GM04504 (cell line): ENCODE results near the gene UTP4.
"Not testable (repeated sequence)": the region's sequence is repeated elsewhere in the genome, so short reads cannot be mapped to it uniquely, and the experiment has no call there.

Experiments used
- DNase-seq: peaks from one replicate; pipeline ENCODE4 v3.0.0-alpha.2; 2012; ENCODE audit warnings: low read depth

The UTP4 gene

DNA sequence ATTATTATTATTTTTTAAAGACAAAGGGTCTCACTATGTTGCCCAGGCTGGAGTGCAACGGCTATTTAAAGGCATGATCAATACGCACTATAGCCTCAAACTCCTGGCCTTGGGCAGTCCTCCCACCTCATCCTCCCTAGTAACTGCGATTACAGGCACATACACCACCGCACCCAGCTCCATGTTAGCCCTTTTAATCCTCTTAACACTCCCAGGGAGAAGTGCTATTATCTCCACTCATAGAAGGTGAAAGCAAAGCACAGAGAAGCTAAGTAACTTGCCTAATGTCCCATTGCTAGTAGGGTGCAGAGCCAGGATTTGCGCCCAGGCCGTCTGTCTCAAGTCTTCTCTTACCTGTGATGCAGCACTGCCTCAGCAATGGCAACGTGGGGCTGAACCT is 22.0 kb upstream of the UTP4 start:
- DNase-seq, result no peak

DNA sequence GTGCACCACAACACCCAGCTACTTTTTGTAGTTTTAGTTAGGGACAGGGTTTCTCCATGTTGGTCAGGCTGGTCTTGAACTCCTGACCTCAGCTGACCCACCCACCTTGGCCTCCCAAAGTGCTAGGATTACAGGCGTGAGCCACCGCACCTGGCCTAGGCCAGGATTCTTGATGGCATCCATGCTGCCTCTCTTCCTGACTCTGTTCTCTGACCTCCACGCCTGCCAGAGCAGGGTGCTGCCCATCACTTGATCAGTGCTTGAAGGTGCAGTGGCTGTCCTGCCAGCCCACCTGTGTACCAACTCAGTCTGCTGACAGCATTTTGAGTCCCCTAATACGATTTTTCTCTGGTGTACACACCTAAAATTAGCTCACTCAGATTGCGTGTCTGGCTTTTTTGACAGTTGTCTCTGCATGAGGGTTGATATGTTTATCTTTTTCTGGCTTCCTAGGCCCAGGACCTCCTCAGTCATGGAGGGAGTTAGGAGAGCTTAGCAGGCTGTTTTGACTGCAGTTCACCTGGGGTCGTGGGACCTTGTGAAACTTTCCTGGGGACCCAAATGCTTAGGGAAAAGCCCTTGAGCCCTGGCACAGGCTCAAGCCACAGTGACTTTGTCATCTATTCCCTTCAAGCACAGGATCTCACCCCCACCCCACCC is 21.1 kb upstream of the UTP4 start:
- DNase-seq, result no peak

DNA sequence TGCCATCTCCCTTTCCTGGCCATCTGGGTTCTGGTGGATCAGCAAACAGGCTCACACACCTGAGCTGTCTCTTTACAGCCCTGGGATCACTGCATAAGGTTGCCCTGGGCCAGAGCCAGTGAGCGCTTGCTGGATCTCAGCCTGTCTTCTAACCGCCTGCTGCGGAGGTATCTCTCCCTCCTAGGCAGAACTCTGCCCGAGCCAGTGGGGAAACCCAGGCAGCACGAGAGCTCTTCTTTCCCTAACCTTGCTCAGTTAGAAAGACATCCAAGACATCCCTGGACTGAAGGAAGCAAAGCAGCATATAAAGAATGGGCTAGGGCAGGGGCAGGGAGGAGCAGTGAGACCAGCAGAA is 20.6 kb upstream of the UTP4 start:
- no peak for DNase-seq

DNA sequence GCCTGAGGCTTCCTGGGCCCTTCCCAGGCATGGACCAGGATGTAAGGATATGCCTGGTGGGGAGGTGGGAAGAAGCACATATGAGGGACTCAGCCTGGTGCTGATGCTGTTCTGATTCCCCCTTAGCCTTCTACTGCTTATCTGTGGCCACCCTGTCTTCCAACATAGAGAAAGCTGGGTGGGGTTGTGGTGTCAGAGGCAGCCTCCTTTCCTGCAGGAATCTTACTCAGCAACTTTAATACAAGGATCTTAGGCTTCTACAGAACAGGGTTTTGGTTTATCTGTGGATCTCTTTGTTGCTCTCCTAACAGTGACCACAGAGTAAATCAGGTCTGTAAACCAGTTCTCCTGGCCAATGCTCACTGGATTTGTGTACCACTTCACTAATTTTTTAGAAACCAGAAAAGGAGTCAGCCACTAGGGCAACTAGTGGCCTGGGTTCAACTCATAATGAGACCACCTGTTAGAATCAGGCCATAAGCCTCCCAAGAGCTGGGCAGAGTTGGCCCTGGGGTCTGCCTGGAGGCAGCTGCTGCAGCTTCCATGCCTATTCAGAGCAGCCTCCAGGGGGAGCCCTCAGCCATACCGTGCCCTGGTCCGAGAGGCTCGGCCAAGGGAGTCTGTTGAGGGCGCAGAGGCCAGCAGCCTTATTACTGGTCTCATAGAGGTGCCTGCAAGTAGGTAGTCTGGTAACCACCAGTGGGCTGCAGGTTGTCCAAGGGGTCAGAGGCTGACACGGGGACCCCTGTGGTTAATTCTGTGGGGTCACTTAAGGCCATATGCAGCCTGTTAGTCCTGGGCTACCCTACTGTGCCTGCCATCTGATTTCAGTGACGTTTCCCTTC is 19.9 kb upstream of the UTP4 start:
- no peak for DNase-seq

DNA sequence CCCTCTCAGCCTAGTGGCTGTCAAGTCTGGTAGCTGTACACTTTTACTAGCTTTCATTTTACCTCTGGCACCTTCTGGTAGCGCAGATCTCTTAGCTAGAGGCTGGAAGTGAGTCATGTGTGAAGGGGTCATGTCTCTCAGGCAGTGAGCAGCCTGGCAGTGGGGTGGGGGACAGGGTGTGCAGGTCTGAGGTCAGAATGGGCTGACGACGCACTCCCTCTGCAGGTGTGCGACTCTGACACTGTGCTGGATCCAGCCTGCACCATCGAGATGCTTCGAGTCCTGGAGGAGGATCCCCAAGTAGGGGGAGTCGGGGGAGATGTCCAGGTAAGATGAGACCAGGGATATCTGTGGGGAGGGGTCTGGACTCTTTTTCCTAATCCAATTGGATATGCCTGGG is 19.2 kb upstream of the UTP4 start:
- DNase-seq, result no peak

DNA sequence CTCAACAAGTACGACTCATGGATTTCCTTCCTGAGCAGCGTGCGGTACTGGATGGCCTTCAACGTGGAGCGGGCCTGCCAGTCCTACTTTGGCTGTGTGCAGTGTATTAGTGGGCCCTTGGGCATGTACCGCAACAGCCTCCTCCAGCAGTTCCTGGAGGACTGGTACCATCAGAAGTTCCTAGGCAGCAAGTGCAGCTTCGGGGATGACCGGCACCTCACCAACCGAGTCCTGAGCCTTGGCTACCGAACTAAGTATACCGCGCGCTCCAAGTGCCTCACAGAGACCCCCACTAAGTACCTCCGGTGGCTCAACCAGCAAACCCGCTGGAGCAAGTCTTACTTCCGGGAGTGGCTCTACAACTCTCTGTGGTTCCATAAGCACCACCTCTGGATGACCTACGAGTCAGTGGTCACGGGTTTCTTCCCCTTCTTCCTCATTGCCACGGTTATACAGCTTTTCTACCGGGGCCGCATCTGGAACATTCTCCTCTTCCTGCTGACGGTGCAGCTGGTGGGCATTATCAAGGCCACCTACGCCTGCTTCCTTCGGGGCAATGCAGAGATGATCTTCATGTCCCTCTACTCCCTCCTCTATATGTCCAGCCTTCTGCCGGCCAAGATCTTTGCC is 18.0 kb upstream of the UTP4 start:
- no peak for DNase-seq

DNA sequence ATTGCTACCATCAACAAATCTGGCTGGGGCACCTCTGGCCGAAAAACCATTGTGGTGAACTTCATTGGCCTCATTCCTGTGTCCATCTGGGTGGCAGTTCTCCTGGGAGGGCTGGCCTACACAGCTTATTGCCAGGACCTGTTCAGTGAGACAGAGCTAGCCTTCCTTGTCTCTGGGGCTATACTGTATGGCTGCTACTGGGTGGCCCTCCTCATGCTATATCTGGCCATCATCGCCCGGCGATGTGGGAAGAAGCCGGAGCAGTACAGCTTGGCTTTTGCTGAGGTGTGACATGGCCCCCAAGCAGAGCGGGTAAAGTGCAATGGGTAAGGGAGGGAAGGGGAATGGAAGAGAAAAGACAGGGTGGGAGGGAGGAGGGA is 17.5 kb upstream of the UTP4 start:
- no peak for DNase-seq

DNA sequence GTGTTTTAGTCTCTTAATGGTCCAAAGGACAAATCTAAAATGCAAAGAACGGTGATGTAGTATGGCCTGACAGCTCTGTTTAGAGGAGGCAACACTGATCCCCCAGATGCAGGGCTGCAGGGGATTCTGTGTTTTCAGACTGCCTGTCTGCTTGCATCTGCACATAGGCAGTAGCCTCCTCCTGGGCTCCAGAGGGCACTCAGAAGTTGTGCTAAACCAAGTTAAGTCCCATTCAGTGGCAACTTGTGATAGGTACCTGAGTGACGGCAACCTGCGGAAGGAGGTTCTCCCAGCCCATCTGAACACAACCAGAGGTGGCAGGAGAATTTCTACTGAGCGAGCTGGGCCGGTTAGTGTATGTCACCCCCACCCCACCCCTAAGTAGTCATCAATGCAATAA is 17.1 kb upstream of the UTP4 start:
- DNase-seq, result no peak

DNA sequence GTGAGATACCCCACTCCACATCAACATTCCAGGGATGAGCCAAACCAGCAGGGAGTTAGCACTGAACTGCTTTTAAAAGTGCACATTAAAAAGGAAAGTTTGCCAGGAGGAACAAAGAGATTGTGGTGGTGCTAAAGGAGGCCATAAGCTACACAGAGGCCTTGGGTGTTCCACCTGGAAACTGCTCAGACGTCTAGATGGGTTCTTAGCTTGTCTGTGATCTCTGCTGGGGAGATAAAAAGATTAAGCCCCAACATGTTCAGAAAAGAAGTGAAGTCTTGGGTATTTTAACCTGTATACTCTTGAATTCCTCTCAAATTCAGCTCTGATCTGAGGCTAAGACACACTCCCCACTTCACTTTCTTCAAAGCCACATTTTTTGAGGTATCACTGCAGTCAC is 16.6 kb upstream of the UTP4 start:
- no peak for DNase-seq

DNA sequence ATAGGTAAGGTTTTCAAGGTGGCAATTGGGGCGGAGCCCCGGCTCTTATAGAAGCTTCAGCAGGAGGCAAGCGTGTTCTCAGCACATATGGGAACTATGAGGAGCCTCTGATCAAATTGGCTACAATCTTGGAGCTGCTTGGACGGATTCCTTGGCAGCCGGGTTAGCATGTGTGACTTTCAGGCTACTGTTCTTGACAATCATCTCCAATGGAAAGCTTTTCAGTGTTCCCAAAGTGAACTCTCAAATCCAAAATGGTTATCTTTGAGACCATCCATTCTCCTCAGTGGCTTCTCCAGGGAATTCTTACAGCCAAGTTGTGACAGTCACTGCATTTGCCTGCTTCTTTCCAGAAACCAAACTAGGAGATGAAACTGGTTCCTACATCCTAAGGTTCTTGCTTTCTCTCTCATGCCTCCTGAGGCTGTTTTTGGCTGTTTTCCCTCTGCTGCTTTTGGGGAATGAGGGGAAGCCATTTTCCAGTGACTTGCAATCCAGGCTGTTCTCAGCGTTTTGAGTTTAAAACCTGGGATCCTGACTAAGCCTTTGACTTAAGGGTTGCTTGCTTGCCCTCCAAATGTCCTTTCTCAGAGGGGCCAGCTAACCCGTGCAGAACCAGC is 16.1 kb upstream of the UTP4 start:
- DNase-seq, result no peak

DNA sequence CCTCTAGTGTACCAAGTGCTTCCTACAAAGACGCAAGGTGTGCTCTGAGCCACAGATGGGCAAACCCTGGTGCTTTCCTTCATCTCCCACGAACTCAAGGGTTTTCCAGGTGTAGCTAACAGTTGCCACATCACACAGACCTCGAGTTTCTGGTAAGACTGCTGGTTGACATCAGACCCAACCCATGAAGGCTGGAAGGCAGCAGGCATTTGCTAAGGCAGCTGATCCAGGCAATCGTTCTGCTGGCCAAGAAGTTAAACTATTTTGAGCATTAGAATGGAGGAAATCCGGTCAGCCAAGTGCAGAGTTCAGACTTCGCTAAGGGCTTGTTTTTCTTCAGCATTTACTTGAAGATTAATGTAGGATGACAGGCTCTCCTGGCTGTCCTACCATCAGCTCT is 15.5 kb upstream of the UTP4 start:
- DNase-seq, result no peak

DNA sequence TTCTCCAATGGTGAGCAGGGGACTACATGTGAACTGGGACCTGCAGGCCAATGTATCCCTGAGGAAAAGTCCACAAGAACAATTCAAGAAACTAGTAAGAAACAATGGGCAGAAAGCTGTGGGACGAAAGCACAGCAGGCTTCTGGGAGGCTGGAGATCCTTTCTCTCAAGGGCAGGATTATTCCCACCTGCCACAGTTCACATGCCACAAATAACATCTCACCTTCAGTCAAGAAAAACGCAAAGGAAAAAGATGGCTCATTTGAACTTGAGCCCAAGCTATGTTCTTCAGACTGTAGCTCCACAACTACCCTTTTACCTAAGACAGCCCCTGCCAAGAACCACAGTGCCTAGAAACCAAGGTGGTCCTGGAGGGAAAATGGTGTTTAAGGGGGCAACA is 14.0 kb upstream of the UTP4 start:
- DNase-seq, result no peak

DNA sequence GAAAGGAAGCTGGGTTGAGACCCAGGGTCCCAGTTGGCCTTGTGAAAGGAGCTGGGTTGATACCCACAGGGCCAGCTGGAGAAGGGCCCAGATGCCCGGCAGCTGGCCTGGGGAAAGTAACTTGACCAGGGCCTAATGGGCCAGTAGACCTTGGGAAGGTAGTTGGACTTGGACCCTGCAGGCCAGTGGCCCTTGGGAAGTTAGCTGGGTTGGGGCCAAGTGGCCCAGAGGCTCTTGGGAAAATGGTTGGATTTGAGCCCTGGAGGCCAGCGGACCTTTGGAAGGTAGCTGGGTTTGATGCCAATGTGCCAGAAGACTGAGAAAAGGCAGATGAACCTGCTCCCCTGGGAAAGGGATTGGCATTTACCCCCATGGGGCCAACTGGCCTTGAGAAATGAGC is 13.5 kb upstream of the UTP4 start:
- DNase-seq, result no peak

DNA sequence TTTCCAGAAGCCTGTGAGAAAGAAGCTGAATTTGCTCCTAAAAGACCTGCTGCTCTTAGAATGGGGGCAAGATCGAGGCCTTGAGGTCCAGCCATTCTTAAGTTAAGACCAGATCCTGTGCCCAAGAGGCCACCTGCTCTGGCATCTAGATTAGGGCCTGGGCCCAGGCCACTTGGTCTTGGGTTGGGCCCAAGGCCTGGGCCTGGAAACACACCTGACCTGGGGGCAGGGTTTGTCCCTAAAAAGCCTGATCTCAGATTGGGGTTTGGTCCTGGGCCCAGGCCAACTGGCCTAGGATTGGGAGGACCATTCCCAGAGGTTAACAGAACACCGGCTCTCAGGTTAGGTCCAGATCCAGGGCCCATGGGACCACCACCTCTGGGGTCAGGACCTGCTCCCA is 12.9 kb upstream of the UTP4 start:
- DNase-seq, result no peak

DNA sequence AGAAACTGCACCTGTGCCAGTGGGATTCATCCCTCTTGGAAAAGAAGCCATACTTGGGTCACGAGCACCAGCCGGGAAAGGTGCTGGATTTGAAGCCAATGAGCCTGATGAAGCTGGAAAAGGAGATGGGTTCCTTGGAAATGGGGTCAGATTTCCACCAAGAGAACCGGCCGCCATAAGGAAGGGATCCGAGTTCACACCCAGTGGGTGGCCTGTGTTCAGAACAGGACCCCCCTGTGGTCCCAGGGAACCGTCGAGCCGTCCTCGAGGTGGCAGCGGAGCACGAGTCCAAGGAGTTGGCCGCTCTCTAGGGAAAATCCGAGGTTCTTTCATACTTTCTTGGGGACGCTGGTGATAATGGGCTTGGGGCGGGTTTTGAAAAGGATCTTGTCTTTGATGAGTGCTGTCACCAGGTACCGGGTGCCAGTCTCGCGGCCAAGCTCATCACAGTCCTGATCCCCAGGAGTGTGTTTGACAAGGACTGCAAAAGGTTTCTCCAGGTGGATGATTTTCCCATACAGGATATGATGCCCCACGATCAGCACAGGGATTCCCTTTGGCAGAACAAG is 12.3 kb upstream of the UTP4 start:
- DNase-seq, result no peak

DNA sequence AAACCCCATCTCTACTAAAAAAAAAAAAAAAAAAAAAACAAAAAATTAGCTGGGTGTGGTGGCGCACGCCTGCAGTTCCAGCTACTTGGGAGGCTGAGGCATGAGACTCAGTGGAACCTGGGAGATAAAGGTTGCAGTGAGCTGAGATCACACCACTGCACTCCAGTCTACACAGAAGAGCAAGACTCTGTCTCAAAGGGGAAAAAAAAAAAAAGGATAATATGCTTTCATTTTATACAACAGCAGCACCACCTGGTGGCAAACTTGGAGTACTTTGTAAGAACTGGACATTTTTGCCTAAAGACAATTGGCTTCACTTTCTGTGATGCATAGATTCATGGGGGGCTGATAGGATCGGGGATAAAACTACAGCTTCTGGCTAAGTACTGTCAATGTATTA is 8.5 kb upstream of the UTP4 start:
- DNase-seq, result no peak

DNA sequence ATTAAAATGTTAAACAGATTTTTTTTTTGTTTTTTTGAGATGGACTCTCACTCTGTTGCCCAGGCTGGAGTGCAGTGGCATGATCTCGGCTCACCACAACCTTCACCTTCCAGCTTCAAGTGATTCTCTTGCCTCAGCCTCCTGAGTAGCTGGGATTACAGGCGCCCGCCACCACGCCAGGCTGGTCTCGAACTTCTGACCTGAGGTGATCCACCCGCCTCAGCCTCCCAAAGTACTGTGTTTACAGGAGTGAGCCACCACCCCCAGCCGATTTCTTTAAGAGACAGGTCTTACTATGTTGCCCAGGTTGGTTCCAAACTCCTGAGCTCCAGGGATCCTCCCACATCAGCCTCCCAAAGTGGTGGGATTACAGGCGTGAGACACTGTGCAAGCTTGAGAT is 8.0 kb upstream of the UTP4 start:
- not testable (repeated sequence) for DNase-seq

DNA sequence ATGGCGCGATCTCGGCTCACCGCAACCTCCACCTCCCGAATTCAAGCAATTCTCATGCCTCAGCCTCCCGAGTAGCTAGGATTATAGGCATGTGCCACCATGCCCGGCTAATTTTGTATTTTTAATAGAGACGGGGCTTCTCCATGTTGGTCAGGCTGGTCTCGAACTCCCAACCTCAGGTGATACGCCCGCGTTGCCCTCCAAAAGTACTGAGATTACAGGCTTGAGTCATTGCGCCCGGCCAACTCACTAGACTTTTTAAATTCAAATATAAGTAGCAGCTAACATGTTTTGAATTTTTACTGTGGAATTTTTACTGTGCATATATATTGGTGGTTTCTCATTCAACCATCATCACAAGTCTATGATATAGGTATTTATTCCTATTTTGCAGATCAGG is 7.5 kb upstream of the UTP4 start:
- DNase-seq, result not testable (repeated sequence)

DNA sequence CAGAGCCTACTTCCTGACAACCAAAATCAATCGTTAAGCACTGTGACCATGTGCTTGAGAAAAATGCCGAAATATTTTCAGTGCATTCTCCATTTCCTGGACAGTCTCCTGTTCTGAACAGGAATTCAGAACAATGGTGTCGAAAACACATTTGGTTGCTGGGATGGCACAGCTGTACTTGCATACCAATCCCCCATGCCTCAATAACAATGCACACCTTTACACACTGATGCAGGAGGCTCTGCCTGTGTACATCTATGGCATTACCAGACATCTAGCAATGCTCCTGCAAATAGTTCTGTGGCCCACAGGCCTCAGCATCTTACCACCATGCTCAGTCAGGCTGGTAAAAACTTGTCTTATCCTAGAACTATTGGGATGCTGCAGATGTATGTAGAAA is 6.2 kb upstream of the UTP4 start:
- no peak for DNase-seq

DNA sequence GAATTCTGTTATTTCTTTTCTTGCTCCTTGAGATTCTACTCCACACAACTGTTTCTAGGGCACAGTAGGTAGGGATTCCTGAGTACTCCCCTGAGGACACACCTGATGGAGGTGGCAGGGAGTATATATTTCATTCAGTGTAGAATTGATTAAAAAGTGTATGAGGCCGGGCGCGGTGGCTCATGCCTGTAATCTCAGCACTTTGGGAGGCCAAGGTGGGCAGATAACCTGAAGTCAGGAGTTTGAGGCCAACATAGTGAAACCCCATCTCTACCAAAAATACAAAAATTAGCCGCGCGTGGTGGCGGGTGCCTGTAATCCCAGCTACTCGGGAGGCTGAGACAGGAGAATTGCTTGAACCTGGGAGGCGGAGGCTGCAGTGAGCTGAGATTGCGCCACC is 5.6 kb upstream of the UTP4 start:
- not testable (repeated sequence) for DNase-seq

DNA sequence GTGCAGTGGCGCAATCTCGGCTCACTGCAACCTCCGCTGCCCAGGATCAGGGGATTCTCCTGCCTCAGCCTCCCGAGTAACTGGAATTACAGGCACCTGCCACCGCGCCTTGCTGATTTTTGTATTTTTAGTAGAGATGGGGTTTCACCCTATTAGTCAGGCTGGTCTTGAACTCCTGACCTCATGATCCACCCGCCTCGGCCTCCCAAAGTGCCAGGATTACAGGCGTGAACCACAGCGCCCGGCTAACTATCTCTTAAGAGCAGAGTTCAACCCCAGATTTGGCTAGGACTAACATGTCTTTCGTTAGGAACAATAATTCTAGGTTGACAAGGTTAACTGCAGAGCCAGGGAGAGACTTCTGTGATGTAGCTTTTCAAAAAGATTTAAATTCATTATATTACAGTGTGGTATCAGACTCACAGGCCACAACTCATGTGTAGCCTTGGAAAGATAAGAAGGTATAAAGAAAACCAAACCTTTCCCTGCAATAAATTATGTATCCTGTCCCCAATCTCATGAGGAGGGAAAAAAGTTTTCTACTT is 4.4 kb upstream of the UTP4 start:
- no peak for DNase-seq

DNA sequence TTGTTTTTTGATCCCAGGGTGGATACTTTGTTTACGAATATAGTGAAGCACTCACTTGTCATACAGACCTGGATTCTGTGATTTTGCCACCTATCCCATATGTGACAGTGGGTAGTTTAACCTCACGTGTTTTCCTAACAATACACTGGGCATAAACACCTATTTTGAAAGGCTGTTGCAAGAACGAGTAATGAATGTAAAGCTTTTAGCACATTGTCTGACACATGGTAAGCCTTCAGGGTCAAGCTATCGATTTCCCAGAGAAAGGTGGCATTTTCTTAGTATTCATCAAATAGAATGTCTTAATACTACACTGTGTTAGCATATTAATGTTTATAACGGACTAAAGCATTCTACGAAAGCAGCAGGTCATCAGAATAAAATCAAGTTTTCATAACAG is 2.0 kb upstream of the UTP4 start:
- DNase-seq, result no peak
